Hypothalamus (tissue), 51 donors: ENCODE measurements around the gene NAALADL2.

Experiments used
- DNase-seq, 51 donors: peaks; one replicate each; lab custom pipeline; 2025; lab: John Stamatoyannopoulos, UW

NAALADL2 gene

DNA sequence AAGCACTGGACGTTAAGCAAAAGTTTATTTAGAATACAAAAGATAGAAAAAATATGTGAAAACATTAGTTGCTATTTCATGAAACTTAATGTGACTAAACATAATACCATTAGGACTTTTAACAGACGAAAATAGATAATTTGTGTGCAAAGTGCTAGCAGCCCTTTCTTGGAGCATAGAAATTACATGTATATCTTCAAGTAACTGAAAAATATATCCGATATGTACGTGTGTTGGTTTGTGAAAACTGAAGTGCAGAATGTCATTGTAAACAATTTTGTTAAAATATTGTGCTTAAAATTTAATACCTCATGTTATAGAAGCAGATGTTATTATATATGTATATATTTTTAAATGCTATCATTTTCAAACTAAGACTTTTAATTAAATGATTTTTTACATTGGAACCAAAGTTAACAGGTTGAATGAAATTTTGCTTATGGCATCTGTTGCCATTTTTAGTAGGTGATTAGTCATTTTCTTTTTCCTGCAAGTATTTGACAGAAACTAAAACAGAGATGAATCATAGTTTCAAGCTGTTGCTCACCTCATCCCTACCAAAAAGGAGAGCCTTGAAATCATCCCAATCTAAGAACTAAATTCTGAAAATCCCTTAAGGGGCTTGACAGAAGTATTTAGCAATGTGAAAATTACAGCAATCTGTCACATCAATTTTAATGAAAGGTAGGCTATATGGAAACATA is 334.8 kb downstream of the NAALADL2 start:
- DNase-seq, result no peak

DNA sequence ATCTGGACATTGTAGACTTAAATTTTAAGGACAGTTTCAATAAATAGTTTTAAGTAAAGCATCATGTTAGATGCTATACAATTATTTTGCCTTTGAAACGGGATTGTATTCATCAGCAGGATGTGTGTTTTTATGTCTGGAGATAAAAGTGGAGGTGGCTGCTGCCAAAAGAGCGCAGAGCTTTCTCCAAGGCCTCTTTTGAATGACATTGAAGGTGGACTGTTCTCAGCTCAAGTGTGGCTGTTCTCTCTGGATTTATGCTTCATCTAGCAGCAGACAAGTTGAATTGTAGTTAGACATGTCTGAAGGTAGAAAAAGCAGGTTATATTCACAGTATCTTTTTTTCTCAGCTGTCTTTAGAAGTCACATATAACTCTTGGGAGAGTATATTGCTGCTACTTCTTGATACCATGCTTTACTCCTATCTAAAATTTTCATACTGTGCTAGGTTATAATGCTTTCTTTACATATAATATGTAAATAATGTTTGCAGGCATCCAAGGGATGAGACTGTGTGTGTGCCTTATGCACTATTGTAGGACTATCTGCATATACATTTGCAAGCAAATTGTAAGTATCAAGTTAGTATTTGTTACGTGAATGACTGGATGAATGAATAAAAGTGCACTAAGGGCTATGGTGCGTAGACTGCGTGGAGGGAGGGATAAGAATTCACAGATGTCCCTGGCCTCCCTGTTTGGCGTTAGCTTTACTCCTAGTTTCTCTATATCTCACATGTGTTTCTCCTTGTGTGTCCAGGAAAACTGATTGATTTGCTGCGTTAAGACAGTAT is 340.1 kb downstream of the NAALADL2 start:
- no peak for DNase-seq

DNA sequence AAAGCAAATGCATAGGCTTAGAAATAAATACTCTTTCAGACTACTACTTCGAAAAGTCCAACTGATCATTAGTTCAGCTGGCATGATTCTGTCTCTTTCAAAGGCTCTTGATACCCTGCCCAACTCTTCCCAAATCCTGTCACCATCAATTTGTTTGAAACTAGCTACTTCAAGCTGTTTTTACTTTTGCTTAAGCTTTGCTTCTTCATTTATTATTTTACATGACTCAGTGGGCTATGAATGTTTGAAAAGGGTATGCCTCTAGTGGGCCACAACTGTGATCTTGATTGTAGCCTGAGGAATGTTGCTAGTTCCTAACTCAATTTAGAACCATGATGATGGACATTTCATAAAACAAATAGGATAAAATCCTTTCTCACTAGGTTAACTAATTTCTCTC is 340.8 kb downstream of the NAALADL2 start:
- no peak for DNase-seq

DNA sequence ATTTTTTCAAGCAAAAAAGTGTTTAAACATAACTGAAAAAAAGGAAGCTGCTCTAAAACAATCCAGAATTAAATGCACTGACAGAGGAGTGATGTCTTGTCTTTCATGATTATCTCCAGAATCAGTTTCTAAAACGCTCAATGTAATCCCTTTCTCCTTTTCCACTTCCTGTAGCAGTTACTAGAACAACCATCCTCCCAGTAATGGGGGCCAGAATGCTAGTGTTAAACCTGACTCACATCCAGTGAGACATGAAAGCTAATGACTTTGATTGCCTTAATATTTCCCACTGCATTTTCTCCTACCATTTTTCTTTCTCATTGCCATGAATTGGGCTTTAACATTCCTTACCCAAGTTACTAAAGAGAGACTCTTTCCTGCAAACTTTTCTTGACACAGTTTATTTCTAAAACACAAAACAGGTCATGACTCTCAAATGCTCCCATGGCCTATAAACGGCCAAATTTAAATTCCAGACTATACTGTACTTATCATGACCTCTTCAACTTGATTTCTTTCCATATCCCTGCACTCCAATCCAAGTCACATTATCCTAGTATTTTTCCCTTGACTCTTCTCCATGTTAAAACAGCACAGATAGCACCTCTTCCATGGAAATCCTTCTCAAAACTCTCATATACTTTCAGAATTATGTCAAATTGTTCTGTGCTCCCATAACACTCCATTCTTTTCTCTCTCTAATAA is 341.4 kb downstream of the NAALADL2 start:
- no peak for DNase-seq

DNA sequence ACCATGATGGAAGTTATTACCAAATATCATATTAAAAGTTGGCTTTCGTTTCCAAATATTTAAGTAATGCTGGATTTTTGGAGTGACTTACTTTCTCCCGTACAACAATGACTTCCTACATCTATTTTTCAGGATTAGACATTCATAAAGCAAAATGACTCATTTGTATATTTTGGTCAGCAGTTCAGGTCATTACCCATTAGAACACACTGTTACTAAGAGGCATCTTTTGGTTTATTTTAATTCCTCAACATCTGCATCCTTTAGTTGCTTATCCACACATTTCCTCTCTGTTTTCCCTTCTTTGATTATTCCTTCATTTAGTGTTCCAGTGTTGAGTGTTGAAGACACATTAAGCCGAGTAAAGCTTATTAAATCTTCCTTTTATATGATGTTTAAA is 348.2 kb downstream of the NAALADL2 start:
- no peak for DNase-seq

DNA sequence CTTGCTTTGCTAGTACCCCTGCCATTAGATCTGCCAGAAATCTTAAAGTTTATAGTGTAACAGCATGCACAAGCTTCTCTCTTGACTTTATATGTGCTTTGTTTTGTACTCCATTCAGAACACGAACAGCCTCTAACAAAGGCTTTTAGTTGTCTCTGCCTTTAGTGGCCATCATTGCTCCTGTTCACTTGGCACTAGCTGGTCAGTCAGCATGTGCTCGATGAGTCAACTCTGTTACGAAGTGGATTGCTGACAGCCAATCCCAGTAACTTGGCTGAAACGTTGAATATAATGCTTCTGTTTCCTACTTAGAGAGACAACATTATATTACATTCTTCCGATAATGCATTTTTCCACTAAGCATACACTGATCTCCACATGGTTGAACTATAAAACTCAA is 349.2 kb downstream of the NAALADL2 start:
- DNase-seq, result peak in 28 of 51 donors; percentile 3 to 63 (median 21)

DNA sequence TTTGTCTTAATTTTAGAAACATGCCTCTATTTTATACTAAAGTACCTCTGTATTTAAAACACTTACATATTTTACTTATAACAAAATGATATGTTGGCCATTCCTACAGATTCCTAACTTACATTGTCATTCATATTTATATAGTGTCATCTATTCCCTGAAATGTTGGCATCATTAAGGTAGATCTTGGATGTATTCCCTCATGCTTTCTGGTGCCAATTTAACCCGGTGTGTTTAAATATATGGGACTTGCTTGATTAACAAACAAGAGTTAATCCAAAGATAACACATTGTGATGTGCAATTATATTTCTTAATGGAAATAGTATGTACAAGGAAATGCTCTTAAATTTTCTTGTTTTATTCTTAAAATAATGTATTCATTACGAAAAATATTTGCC is 352.3 kb downstream of the NAALADL2 start:
- DNase-seq, result no peak

DNA sequence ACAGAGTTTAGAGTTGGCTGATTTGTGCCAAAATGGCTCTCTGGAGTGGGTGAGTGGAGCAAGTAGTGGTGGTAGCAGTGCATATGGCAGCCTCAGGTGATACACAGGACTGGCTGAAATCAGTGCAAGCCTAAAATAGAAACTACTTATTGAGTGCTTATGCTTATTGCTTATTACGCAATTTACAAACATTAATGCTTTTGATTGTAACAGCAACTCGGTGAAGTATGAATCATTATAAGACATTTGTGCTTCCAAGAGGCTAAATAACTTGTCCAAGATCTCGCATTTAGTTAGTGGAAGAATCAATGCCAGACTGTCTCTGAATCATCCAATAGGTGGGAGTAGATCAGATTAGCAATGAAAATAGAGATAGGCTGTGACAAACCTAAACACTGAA is 353.8 kb downstream of the NAALADL2 start:
- DNase-seq, result no peak

DNA sequence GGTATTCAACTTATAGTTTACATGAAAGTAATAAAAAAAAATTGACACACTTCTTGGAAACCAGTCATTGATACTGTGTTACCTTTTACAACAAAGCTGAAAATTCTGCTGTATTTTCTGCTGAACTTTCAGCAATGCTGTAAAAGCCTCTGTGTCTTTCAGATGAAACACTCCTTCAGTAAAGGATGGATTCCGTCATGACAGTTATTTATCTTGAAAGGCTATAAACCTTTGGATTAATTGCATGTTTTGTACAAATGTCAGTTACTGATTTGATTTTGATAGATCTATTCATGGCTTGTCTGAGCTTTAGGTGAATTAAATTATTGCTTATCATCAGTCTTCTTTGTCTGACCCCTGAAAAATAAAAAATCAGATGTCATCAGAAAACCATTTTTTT is 355.1 kb downstream of the NAALADL2 start:
- no peak for DNase-seq

DNA sequence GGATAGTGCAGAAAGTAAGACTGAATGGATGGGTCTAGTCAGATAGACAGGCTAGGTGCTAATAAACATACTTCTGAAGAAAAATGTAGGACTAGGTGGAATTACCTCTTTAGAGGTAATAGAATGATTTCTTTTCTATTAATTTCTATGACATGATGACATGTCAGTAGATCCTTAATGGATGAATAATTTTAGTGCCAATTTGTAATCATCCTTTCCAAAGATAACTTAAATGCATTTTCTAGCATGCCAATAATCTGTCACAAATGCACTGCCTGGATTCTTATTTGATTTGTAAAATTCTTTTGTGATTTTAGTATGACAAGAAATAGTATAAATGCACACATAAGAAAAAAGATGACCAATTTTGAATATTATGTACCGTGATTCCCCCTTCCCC is 356.7 kb downstream of the NAALADL2 start:
- DNase-seq, result no peak

DNA sequence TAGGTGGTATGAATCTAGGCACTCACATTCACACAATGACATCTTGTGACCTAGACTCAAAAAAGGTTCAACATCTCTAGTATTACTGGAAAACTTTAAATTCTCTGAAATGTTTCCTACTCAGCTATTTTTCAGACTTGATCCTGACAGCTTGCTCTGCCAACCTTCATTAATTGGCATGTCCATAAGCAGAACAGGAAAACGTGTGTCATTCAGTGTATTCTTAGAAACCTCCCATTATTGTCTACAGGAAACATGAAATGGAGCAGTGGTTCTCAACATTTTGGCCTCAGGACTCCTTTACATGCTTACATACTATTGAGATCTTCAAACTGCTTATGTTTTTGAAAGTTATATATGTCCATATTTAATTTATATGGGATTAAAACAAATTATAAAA is 363.2 kb downstream of the NAALADL2 start:
- DNase-seq, result no peak

DNA sequence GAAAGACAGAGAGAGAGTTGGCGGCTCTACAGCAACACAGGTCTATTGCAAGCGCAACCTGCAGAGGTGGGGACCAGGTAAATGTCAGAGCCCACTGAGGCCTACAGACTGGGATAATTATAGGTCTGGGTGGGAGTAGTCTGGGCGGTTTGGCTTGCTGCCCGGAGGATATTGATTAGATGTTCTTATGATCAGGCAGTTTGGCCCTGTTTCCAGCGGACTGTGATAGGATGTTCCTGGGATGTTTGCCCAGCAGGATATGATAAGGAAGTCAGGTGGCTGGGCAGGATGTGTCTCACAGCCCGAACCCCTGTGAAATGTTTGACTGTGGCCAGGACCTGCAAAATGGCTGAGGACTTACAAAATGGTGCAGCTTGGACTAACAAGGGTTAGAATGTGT is 364.9 kb downstream of the NAALADL2 start:
- DNase-seq, result no peak

DNA sequence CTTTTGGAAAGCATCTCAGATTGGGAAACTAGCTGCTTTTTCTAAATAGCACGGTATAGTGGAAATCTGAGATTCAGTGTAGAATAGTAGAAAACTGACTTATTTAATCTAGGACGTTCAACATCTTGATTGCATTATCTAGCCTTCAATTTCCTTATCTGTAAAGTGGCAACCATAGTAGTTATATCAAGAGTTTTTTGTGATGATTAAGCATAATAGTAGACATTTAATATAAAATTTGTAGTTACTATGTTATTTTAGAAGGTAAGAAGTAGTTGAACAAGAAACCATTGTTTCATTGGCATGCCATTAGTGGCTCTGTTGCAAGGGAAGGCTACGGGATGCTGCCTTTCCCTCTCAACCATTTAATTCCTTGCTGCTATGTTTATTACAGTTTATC is 367.3 kb downstream of the NAALADL2 start:
- DNase-seq, result no peak

DNA sequence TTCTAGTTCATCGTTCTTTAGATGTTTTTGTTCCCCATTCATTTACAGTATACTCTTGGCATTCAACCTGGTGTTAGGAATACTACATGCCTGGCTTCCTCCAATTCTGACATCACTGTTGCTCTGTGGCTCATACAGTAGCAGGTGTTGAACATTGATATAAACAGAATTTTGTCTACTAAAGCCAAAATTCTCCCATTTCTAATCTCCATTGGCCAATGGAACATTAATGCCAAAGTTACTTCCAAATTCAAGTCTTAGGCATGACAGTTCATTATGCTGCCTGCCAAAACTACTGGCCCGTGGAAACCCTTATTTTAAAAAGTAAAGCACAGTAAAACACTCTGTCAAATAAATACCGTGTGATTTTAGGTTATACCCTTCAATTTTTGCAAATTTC is 368.0 kb downstream of the NAALADL2 start:
- DNase-seq, result no peak

DNA sequence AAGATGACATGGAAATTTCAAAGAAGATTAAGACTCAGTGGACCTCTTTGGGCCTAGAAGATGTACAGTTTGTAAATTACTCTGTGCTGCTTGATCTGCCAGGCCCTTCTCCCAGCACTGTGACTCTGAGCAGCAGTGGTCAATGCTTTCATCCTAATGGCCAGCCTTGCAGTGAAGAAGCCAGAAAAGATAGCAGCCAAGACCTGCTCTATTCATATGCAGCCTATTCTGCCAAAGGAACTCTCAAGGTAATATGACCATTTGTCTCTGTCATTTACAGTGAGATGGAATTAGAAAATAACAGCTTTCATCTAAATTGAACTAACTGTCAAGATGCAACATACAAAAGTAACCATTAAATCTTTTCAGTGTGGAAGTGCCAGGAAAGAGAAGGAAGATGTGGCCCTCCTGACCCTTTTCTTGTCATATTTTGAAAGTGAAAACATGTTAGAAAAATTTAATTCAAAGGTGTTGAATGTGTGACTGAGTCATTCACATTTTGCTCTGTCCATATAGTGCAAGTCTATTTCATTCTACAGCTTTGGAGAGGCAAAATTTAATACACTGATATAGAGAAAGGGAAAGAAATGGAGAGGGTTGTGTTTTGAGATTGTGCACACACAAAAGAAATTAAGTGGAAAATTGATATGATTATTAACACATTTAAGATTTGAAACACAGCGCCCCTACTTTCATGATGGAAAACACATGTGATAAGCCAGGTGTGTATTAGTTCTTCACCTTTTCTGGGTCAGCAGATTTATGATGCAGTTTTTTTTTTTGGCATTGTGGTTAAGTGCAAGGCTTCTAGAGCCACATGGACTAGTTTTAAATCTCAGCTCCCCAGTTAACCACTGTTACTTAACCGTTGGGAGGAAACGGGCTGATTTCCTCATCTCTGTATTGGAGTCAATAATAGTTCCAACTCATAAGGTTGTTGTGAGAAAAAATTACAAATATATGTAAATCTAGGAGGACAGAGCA is 375.1 kb downstream of the NAALADL2 start:
- no peak for DNase-seq

DNA sequence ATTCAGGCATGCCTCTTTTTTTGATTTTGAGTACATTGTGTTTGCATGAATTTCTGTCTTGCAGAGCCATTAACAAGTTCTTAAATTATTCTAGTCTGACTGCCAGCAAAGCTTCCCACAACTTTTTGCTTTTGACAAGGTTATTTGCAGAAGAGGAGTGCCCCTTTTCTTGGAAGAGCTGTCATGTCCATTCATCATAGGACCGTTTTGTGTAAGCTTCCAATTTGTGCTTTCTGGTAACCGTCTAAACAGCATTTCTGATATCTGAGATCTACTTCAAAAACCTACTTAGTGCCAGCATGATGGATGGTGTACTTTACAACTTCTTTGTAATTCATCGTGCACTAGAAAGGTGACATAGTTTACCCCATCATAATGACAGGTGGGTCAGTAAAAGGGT is 379.7 kb downstream of the NAALADL2 start:
- no peak for DNase-seq

DNA sequence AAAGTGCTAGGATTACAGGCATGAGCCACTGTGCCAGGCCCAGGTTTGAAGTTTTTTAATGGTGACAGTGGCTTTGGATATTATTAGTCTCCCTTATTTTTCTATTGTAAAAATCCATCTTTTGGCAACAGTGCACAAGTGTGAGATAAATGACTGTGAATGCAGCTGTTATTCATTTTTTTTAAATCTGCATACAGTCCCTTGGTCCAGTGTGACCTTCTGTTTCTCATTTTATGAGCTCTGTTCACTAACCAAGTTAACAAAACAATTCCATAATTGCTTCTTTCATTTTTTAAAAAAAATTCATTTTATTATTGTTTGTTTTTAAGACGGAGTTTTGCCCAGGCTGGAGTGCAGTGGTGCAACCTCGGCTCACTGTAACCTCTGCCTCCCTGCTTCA is 381.8 kb downstream of the NAALADL2 start:
- DNase-seq, result no peak

DNA sequence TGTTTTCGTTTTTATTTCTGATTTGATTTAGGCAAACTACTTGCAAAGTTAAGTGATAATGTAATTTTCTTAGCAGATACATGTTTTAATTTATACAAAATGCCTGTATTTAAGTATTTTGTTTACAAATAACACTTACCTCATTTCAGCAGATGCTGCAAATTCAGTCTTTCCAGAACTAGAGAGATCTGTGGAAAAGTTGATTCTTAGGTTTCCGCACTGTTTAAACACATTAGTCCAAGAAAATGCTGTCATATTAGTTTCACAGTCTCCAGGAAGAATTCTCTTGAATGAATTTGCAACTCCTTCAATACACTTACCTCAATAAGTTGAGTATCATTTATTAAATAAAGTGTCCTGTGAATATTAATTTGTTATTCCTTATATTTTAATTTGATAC is 383.1 kb downstream of the NAALADL2 start:
- DNase-seq, result no peak

DNA sequence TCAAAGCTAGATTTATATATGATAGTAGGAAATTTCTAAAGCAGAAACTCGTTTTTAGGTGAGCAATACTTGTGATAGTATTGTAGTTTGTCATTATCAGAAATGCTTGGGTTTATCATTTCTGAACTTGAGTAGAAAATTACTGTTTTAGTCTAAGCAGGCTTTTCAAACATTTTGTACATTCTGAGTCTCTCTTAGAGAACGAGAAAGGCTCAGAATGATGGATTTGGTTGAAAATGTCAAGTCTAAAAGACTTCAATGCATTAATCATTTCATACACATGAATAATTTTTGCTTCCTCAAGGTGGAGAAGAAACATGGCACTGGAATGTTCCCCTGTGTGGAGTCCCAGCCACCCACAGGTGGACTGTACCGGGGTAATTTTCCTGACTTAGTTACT is 387.1 kb downstream of the NAALADL2 start:
- DNase-seq, result no peak

DNA sequence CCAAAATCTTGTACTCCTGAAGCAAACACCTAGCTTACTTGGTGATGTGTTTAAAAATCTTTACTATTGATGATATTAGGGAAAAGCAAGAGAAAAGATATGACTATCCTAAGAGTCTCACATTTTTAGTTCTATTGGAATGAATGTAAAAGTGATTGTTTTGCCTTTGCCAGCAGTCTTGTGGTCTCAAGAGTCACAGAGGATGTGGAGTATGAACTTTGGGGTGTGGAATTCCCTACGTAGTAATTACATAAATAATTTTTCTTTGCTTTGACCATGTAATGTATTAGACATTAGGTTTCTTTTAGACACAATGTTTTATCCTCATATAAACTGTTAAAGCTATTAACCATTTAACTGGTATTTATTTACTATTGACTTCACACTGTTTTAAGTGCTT is 387.6 kb downstream of the NAALADL2 start:
- DNase-seq, result no peak

DNA sequence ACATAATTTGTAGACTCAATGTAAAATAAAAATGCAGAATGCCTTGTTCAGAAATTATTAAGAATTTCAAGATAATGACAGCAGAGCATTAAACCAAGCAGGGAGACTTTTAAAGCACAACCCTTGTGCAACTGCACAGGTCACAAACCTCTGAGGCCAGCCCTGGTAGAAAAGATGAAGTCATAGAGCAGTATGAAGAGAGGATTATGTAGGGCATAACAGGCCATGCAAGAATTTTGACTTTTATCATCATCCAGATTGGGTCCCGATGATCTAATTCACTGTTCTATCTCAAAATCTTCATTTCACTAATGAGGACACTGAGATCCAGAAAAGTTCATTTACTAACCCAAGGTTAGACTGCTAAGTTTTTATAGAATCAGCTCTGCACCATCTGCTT is 388.5 kb downstream of the NAALADL2 start:
- no peak for DNase-seq
